Measurements from ENCODE around the gene EDN1.

Gene EDN1

DNA sequence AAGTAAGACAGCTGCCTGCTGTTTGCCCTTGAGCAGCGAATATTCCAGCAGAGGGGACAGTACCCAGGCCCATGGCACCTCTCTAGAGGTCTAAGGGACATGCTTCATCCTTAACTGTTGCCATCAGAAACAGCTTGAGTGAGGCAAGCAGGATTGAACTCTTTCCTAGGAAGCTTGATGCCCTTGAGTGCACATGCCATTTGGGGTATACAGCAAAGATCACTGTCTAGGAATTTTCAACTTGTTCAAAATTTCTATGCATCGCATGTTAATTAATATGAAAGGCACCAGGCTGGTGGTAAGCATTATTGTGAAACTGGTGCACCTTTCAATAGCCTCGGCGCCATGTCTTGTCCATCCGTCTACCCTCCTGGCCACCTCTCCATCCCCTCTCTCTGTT is 54.1 kb downstream of the EDN1 start:
- TF ChIP-seq, protein P1, sequence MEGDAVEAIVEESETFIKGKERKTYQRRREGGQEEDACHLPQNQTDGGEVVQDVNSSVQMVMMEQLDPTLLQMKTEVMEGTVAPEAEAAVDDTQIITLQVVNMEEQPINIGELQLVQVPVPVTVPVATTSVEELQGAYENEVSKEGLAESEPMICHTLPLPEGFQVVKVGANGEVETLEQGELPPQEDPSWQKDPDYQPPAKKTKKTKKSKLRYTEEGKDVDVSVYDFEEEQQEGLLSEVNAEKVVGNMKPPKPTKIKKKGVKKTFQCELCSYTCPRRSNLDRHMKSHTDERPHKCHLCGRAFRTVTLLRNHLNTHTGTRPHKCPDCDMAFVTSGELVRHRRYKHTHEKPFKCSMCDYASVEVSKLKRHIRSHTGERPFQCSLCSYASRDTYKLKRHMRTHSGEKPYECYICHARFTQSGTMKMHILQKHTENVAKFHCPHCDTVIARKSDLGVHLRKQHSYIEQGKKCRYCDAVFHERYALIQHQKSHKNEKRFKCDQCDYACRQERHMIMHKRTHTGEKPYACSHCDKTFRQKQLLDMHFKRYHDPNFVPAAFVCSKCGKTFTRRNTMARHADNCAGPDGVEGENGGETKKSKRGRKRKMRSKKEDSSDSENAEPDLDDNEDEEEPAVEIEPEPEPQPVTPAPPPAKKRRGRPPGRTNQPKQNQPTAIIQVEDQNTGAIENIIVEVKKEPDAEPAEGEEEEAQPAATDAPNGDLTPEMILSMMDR (conservative IDR thresholded peaks at IDR 0.05), result no peak
- peak overlapping the region; percentile 46 for H3K27ac ChIP-seq

DNA sequence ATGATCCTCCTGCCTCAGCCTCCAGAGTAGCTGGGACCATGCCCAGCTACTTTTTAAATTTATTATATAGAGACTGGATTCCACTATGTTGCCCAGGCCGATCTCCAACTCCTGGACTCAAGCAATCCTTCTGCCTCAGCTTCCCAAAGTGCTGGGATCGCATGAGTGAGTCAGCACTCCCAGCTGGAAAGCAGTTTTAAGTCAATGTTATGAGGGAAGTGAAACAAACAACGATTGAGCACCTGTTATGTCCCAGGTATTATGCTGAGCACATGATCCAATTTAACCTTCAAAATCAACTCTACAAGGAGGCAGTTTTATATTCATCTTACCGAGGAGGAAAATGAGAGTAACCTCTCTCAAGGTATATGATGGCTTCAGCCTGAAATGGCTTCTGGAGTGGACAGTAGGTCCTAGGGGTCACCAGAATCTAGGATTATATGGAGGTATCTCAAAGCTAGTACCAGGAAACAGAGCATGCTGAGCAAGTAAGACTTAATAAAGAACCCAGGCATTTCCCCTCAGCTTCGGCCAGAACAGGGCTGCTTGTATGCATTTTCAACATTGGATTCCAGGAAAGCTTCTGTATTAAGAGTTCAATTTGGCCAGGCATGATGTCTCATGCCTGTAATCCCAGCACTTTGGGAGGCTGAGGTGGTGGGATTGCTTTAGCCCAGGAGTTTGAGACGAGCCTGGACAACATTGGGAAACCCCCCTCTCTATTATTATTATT is 55.0 kb downstream of the EDN1 start:
- TF ChIP-seq, protein P1 (conservative IDR thresholded peaks at IDR 0.05), result no peak
- H3K27ac ChIP-seq, result no peak overlapping the region

DNA sequence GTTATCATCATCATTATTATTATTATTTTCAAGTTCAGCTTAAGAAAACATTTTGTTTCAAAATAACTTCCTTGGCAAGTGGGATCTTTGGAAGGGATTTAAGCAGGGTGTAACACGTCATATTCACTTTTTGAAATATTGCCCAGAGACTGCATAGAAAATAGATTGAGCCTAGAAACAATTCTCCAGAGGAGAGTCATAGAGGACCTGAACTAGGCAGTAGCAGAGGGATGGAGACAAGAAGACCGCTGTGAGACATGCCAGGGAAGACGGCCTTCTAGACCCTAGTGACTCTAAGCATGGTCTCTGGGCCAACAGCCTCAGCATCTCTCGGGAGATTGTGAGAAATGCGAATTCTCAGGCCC is 55.5 kb downstream of the EDN1 start:
- TF ChIP-seq, protein P1 (conservative IDR thresholded peaks at IDR 0.05), result no peak
- H3K27ac ChIP-seq, result no peak overlapping the region

Data from VCaP (cell line).